ENCODE data around the gene PHF3.

PHF3 gene

GRCh38 chr6:63597141-63598048 lies 38.2 kb upstream of the PHF3 start:
- H4K20me1 ChIP-seq (ENCODE audit: insufficient read depth, low read length, poor library complexity, severe bottlenecking) = no peaks in the 10 kb centered on the region
- no peaks in the 10 kb centered on the region for H3K79me2 ChIP-seq (ENCODE audit: insufficient read depth, low read length)
- peaks cover 8% of the 10 kb centered on the region for H3K4me1 ChIP-seq (ENCODE audit: insufficient read depth, low read length, poor library complexity, severe bottlenecking)
- H3K27me3 ChIP-seq (ENCODE audit: insufficient read depth, low read length, poor library complexity, severe bottlenecking) = no peaks in the 10 kb centered on the region
- no peak for TF ChIP-seq EZH2phosphoT487 (IDR thresholded peaks at IDR 0.05; ENCODE audit: borderline replicate concordance)
- TF ChIP-seq, protein P1, sequence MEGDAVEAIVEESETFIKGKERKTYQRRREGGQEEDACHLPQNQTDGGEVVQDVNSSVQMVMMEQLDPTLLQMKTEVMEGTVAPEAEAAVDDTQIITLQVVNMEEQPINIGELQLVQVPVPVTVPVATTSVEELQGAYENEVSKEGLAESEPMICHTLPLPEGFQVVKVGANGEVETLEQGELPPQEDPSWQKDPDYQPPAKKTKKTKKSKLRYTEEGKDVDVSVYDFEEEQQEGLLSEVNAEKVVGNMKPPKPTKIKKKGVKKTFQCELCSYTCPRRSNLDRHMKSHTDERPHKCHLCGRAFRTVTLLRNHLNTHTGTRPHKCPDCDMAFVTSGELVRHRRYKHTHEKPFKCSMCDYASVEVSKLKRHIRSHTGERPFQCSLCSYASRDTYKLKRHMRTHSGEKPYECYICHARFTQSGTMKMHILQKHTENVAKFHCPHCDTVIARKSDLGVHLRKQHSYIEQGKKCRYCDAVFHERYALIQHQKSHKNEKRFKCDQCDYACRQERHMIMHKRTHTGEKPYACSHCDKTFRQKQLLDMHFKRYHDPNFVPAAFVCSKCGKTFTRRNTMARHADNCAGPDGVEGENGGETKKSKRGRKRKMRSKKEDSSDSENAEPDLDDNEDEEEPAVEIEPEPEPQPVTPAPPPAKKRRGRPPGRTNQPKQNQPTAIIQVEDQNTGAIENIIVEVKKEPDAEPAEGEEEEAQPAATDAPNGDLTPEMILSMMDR (conservative IDR thresholded peaks at IDR 0.05; ENCODE audit: low read length) = no peak
- H3K36me3 ChIP-seq (ENCODE audit: insufficient read depth, low read length) = no peaks in the 10 kb centered on the region
- no peaks in the 10 kb centered on the region for H3K9me2 ChIP-seq (replicated peaks; ENCODE audit: low read depth, low read length)
- no peak overlapping the region for H3K9ac ChIP-seq (ENCODE audit: low read depth, low read length, poor library complexity, severe bottlenecking)
- H3K9me3 ChIP-seq (ENCODE audit: insufficient read depth, low read depth, low read length) = no peaks in the 10 kb centered on the region
- peak overlapping the region; percentile 78 for H3K4me2 ChIP-seq (ENCODE audit: low read depth, low read length, poor library complexity, severe bottlenecking)
- H3F3A ChIP-seq (ENCODE audit: low read depth) = no peaks in the 10 kb centered on the region
- peak overlapping the region; percentile 72 for H3K4me3 ChIP-seq (ENCODE audit: low read length, poor library complexity, severe bottlenecking)
- peak overlapping the region; percentile 92 for H2AFZ ChIP-seq (ENCODE audit: low read length)

GRCh38 chr6:63598049-63599036 lies 37.3 kb upstream of the PHF3 start:
- no peaks in the 10 kb centered on the region for H3F3A ChIP-seq (ENCODE audit: low read depth)
- H3K9ac ChIP-seq (ENCODE audit: low read depth, low read length, poor library complexity, severe bottlenecking) = peak overlapping the region; percentile 48
- H3K27me3 ChIP-seq (ENCODE audit: insufficient read depth, low read length, poor library complexity, severe bottlenecking) = no peaks in the 10 kb centered on the region
- no peaks in the 10 kb centered on the region for H3K79me2 ChIP-seq (ENCODE audit: insufficient read depth, low read length)
- peak overlapping the region; percentile 72 for H3K4me3 ChIP-seq (ENCODE audit: low read length, poor library complexity, severe bottlenecking)
- H2AFZ ChIP-seq (ENCODE audit: low read length) = peak overlapping the region; percentile 92
- no peaks in the 10 kb centered on the region for H3K9me2 ChIP-seq (replicated peaks; ENCODE audit: low read depth, low read length)
- no peaks in the 10 kb centered on the region for H4K20me1 ChIP-seq (ENCODE audit: insufficient read depth, low read length, poor library complexity, severe bottlenecking)
- no peaks in the 10 kb centered on the region for H3K36me3 ChIP-seq (ENCODE audit: insufficient read depth, low read length)
- peak overlapping the region; percentile 78 for H3K4me2 ChIP-seq (ENCODE audit: low read depth, low read length, poor library complexity, severe bottlenecking)
- no peak for TF ChIP-seq EZH2phosphoT487 (IDR thresholded peaks at IDR 0.05; ENCODE audit: borderline replicate concordance)
- TF ChIP-seq, protein P1 (conservative IDR thresholded peaks at IDR 0.05; ENCODE audit: low read length) = peak; percentile 92
- peaks cover 8% of the 10 kb centered on the region for H3K4me1 ChIP-seq (ENCODE audit: insufficient read depth, low read length, poor library complexity, severe bottlenecking)
- H3K9me3 ChIP-seq (ENCODE audit: insufficient read depth, low read depth, low read length) = no peaks in the 10 kb centered on the region

- H3K4me2 ChIP-seq (ENCODE audit: low read depth, low read length, poor library complexity, severe bottlenecking) = peak overlapping the region; percentile 78
- H3K9me2 ChIP-seq (replicated peaks; ENCODE audit: low read depth, low read length) = no peaks in the 10 kb centered on the region
- no peaks in the 10 kb centered on the region for H4K20me1 ChIP-seq (ENCODE audit: insufficient read depth, low read length, poor library complexity, severe bottlenecking)
- H3K4me1 ChIP-seq (ENCODE audit: insufficient read depth, low read length, poor library complexity, severe bottlenecking) = peaks cover 8% of the 10 kb centered on the region
- no peaks in the 10 kb centered on the region for H3F3A ChIP-seq (ENCODE audit: low read depth)
- H3K9me3 ChIP-seq (ENCODE audit: insufficient read depth, low read depth, low read length) = no peaks in the 10 kb centered on the region
- H3K4me3 ChIP-seq (ENCODE audit: low read length, poor library complexity, severe bottlenecking) = peak overlapping the region; percentile 72
- H3K9ac ChIP-seq (ENCODE audit: low read depth, low read length, poor library complexity, severe bottlenecking) = no peak overlapping the region
- H2AFZ ChIP-seq (ENCODE audit: low read length) = peak overlapping the region; percentile 92
- H3K79me2 ChIP-seq (ENCODE audit: insufficient read depth, low read length) = no peaks in the 10 kb centered on the region
- H3K36me3 ChIP-seq (ENCODE audit: insufficient read depth, low read length) = no peaks in the 10 kb centered on the region
- H3K27me3 ChIP-seq (ENCODE audit: insufficient read depth, low read length, poor library complexity, severe bottlenecking) = no peaks in the 10 kb centered on the region
- TF ChIP-seq, protein P1 (conservative IDR thresholded peaks at IDR 0.05; ENCODE audit: low read length) = no peak
- no peak for TF ChIP-seq EZH2phosphoT487 (IDR thresholded peaks at IDR 0.05; ENCODE audit: borderline replicate concordance)
Measured at GRCh38 chr6:63599243-63599642, 36.4 kb upstream of the PHF3 start.

Measured in Loucy (cell line).